Femur (tissue), 1 donor: Measurements from ENCODE around the gene APOD.

Experiments used
- DNase-seq: peaks from one replicate; pipeline ENCODE4 v3.0.0-alpha.2; 2017

The APOD gene

DNA sequence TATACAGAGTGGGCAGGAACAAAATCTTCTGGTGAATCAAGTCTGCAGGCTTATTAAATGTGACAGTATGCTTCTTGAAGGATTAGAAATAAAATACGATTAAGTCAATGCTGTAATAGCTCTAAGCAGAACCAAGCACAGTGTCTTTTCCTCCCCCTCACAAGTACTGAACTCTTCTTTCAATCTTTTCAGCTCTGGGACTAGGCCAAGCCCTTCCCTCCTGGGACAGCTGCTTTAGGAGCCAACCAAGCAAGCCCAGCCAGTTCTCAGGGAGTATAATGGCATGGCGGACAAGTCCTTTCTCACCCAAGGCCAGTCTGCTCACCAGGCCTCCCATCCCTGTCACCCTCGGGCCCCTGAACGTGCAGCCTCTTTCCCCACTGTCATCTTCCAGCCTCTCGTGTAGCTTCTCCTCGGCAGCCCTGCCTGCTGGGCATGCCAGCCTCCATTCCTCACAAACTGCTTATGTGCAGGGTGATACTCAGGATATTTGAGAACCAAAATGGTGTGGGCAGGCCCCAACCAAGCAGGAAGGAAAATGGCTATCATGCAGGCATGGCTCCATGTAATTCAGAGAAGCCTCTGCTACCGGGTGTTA, 32.3 kb downstream of the APOD start:
- peak; percentile 59 for DNase-seq

- DNase-seq: no peak
Observed at GRCh38 chr3:195550723-195551122, 33.0 kb downstream of the APOD start.

GRCh38 chr3:195549931-195550519, 33.7 kb downstream of the APOD start:
- peak; percentile 33 for DNase-seq

- no peak for DNase-seq
Observed at GRCh38 chr3:195548987-195549386, 34.8 kb downstream of the APOD start.

GRCh38 chr3:195548501-195548900, 35.2 kb downstream of the APOD start:
- no peak for DNase-seq

DNA sequence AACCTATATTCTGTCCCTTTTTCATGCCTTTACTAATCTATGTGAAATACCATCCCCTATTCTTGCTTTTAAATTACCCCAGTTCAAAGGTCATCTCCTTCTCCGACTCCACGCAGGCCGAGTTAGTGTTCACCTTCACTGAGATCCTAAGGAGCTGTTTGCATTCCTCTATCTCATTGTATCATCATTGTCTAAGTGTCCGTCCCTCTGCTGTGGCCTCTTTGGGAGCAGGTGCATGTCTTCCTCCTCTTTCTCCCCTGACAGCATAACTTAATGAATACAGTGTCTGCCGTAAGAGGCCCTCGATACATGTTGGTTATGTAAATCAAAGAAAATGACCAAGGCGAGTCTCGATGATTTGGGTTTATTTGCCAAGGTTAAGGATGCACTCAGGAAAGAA, 35.7 kb downstream of the APOD start:
- no peak for DNase-seq

- DNase-seq: no peak
Observed at GRCh38 chr3:195546130-195546560, 37.6 kb downstream of the APOD start.

DNA sequence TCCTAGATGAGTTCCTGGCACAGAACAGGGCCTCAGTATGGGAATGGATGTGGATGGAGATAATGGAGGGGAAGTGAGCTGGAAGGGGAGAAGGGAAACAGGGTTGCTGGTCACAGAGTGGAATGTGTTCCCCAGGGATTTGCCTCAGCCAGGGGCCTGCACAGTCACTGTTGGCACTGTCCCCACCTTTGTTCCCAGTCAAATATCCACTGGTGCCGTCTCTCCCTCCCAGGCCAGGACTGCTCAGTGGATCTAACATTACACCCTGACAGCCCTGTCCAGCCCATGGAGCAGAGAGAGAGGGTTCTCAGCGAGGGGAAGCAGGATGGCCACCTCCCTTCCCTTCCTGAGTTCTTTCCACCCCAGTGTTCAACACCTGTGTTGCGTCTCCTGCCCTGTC, 39.1 kb downstream of the APOD start:
- DNase-seq: no peak

- no peak for DNase-seq
Observed at GRCh38 chr3:195544230-195544536, 39.6 kb downstream of the APOD start.

DNA sequence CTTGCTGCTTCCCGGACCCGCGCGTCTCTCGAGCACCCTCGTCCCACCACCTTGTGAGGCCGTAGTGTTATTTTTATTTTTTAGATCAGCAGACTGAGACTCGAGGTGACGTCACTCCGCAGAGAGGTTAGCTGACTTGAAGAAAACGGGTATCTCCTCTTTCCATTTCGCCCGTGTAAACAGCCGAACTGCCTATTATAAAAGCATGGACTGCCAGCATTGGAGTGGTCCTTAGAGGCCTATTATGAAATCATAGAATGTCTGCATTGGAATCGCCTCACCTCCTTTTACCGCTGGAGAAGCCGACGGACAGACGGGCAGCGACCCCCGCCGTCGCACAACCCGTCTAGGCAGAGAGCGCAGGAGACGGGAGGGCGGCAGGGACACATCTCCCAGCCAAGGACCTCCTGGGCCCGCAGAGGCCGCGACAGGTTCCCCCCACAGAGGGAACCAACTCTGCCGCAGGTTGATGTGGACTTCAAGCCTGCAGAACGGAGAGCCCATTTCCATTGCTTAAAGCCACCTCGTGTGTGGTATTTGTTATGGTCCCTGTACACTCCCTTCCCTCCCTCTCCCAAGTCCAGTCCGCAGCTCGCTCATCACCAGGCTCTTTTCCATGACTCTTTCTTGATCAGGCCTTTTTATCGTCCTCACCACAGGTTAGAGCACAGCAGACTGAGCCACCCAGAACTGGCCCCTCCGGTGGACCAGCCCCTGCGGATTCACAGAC, 40.1 kb downstream of the APOD start:
- DNase-seq: no peak

GRCh38 chr3:195542698-195543499, 40.8 kb downstream of the APOD start, which contains the start of gene PPP1R2:
Gene PPP1R2 (minus strand): TSS chr3:195543325. CDS start chr3:195543025, 300 bp downstream.
- peak; percentile 95 for DNase-seq

DNA sequence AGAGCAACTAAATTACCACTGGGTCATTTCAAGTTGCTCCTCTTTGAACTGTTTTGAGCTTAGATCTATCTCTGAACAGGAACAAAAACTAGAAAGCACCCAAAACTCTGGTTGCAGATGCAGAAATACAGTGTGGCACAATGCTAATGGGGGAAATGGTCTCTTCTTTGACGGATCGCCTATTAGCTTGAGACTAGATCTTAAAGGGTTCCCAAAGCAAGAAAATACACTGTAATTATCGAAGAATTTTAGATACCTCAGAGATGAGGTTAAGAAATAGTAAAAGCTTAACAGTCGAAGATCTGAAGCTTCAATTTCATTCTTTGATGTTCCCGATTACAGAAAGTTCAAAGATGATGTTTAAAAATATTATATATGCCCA, 41.4 kb downstream of the APOD start:
- DNase-seq: no peak

- no peak for DNase-seq
Observed at GRCh38 chr3:195540511-195540910, 43.2 kb downstream of the APOD start.

DNA sequence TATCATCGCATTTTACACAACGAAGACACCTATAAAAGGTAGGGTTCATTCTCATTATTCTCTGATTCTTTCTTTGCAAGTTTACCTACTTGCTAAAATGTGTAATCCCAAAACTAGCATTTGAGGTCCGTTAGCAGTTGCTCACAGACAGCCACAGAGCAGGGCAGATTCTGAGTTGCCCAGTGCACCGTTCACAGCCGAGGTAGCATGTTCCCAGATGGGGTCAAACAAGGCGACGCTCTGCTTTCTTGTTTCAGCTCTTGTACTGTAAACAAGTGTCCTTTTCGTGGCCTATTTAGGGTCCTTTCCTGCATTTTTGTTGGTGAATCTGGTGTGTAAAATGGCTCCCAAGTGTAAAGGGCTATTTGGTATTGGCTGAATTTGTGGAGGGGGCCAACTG, 43.7 kb downstream of the APOD start:
- no peak for DNase-seq

DNA sequence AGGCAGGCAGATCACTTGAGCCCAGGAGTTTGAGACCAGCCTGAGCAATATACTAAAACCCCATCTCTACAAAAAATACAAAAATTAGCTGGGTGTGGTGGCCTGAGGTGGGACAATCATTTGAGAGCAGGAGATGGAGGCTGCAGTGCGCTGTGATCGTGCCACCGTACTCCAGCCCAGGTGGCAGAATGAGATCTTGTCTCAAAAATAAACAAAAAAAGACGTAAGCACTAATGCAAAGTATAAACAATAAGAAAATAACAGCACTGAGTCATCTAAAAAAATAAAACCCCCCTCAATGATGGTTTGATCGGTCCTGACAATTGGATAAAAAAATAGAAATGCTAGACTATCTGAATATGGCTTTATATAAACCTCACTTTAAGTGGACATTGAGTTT, 44.3 kb downstream of the APOD start:
- no peak for DNase-seq

- DNase-seq: no peak
Observed at GRCh38 chr3:195537995-195538394, 45.7 kb downstream of the APOD start.

GRCh38 chr3:195535293-195535692, 48.4 kb downstream of the APOD start:
- DNase-seq: no peak

DNA sequence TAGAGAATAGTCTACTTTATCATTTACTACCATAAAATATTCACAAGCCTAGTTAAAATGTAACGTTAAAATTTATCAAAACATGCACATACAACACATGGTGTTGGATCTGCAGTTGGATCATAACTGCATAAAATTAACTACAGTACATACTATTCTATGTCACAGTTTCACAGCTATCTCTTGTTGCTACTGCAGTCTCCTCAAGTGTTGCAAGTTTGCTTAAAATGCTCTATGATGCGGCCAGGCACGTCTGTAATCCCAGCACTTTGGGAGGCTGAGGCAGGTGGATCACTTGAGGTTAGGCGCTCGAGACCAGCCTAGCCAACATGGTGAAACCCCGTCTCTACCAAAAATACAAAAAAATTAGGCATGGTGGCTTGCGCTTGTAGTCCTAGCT, 50.9 kb downstream of the APOD start:
- DNase-seq: no peak

GRCh38 chr3:195532345-195532744, 51.4 kb downstream of the APOD start:
- DNase-seq: no peak

GRCh38 chr3:195531683-195532082, 52.1 kb downstream of the APOD start:
- DNase-seq: no peak

DNA sequence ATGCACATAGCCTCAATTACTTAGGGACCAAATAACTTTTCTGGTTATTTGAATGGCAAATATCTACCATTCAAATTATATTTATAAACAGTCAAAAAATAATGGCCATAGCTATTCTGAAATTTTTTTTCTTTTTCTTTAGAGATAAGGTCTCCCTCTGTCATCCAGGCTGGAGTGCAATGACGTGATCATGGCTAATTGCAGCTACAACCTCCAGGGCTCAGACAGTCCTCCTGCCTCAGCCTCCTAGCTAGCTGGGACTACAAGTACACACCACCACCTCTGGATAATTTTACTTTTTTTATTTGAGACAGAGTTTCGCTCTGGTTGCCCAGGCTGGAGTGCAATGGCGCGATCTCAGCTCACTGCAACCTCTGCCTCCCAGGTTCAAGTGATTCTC, 57.2 kb downstream of the APOD start:
- DNase-seq: no peak

DNA sequence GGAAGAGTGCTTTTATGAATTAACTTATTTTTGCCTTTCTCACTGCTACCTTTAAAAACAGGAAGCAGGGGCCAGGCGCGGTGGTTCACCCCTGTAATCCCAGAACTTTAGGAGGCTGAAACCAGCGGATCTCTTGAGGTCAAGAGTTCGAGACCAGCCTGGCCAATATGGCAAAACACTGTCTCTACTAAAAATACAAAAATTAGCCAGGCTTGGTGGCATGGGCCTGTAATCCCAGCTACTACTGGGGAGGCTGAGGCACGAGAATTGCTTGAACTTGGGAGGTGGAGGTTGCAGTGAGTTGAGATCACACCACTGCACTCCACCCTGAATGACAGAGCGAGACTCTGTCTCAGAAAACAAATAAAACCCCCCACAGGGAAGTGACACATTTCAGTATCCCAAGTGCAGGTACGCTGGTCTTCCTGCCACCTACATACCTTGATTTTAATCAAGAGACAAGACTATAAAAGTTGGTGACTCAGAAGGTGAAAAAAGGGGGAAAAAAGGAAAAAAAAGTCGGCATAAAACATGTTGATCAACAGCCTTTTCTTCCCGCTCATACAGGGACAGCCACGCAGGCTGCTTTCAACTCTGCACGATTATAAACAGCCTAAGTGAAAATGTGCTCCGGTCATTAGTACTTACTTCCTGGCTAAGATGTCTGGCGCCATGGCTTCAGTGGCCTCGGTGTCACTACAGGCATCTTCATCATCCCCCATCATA, 59.4 kb downstream of the APOD start:
- DNase-seq: no peak
